ENCODE data around the gene SELENOS.
A peak's percentile ranks its signal among the peaks of the same experiment; 100 is the strongest.

The SELENOS gene

DNA sequence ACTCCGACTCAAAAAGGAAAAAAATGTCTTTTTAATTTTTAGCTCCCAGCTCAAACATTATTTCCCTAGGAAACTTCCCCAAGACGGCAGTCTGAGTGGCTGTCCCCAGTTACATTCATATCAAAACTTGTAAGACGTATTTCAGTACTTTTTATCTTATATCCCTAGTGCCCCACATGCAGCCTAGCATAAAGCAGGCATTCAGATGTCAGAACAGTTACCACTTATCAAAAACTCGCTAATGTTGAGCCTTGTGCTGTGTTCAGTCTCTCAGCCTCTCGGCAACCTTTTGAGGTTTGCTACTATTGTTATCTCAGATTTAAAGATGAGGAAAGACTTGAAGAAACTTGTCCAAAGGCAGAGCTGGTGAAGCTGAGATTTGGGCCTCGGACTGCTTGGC lies 6.6 kb upstream of the SELENOS start:
- no peak for FAIRE-seq

DNA sequence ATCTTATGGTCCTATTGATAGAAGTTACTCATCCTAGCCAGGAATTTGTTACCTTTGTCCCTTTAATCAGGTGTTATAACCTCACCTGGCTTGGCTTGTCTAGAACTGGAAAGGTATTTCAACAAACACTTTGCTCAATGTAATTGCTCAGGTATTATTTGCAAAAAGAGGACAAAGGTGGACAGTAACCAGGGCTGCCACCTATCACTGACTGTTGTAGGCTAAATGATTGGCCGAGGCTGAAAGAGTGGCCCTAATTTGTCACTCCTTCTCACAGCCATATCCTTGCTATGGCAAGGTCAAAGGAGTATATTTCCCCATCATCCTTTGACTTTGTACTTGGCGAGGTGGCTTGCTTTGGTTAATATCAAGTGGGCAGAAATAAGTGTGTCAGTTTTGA lies 2.7 kb upstream of the SELENOS start:
- DNase-seq (ENCODE audit: extremely low spot score, insufficient read length, low read depth) (no peak), FAIRE-seq (no peak)

More for the DNA sequence above, 6.6 kb upstream of the SELENOS start:
- DNase-seq (ENCODE audit: extremely low spot score, insufficient read length, low read depth): no peak

DNA sequence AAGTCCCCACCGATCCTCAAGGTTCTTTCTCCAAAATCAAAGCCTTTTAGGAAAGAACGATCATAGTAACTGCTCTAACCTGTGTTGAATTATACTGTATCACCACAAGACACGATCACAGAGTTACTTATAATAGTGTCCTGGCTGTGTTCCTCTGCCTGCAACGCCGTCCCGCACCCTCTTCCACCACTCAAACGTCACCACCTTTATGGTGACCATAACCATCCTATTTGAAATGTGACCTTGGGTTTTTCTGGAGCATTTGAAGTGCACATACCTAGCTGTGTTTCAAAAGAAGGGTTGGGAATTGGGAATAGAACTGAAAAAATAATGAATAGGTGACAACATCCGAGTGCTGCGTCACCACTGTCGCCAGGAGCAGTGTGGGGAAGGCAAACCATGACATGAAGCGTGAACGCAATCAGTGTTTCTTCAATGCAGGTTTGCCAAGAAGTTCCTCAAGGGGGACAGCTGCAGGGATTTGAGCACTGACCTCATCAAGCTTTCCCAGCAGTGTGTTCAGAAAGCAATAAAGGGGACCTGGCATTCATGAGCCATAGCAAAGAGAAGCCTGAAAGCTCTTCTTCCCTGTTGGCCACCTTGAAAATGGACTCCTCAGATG lies 769 bp upstream of the SELENOS start:
- FAIRE-seq (no peak), DNase-seq (ENCODE audit: extremely low spot score, insufficient read length, low read depth) (no peak)

DNA sequence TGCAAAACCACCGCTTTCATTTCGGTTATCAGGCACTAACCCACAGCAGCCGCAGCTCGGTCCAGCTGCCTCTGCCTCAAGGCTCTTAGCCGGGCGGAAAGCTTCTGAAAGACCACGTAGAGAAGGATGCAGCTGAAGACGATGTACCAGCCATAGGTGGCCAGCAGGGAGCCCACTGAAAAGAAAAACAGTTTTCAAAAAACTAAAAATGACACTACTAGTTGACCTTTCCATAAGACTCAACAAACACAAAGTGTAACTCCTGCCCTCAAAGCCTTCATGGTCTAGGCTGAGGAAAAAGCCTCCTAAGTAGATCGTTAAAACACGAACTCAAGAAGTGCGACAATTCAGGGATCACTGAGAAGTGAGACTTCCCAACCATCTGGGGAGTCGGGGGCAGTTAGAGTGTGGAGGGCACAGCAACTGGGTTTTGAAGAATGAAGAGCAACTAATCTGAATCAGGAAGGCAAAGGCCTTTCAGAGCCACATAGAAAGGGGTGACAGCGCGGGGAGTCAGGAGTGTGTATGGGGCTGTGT lies 716 bp downstream of the SELENOS start:
- FAIRE-seq: peak; percentile 80
- no peak for DNase-seq (ENCODE audit: extremely low spot score, insufficient read length, low read depth)

DNA sequence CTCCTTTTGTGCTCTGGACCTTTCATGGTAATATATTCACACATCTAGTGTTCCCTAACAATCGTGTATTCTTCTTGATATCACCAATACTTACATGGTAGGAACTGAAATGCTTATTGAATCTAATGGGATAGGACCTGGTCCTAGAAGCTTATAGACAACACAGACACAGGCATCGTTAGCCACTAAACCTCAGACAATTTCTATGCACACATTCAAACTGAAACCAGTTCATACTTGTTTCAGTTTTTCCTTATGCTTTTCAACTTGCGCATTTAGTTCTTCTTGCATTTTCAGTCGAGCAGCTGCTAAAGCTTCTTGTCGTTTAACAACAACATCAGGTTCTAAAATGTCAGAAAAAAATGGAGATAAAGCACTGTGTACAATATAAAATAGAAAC lies 2.3 kb downstream of the SELENOS start:
- FAIRE-seq (peak; percentile 85), DNase-seq (ENCODE audit: extremely low spot score, insufficient read length, low read depth) (no peak)

DNA sequence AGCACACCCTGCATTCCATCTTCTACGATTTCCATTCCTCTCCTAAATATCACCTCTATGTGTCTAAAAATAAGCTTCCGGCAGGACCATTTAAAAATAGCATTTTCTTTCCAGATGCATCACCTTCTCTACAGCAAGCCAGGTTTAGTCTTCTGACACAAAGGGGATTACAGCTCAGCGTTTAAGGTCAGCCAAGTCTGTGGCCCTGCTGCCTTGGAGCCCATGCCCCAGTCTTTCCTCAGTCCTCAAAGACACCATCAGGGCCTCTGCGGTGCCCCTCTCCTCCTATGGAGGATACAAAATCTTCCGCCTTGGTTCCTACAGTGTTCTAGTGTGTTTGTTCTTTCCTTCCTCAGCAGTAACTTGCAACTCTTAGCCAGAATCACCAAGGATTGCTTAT lies 3.8 kb downstream of the SELENOS start:
- DNase-seq (ENCODE audit: extremely low spot score, insufficient read length, low read depth): no peak
- no peak for FAIRE-seq

DNA sequence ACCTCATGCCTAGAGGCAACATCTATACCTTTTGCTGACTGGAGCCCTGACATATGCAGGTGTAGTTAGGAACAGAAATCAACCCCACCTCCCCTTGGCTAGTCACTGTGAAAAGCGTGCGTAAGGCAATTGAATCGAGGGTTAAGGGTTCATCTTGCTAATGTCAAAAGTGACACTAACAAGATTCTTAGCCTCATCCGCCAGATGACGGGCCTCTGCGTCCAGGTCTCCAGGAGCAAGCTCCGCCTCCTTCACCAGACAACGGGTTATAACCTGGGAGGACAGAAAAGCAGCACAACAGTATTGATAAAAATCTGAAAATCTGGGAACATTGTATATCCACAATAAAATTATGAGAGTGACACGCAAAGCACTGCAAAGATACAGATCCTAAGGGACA lies 4.7 kb downstream of the SELENOS start:
- FAIRE-seq: no peak
- no peak for DNase-seq (ENCODE audit: extremely low spot score, insufficient read length, low read depth)

DNA sequence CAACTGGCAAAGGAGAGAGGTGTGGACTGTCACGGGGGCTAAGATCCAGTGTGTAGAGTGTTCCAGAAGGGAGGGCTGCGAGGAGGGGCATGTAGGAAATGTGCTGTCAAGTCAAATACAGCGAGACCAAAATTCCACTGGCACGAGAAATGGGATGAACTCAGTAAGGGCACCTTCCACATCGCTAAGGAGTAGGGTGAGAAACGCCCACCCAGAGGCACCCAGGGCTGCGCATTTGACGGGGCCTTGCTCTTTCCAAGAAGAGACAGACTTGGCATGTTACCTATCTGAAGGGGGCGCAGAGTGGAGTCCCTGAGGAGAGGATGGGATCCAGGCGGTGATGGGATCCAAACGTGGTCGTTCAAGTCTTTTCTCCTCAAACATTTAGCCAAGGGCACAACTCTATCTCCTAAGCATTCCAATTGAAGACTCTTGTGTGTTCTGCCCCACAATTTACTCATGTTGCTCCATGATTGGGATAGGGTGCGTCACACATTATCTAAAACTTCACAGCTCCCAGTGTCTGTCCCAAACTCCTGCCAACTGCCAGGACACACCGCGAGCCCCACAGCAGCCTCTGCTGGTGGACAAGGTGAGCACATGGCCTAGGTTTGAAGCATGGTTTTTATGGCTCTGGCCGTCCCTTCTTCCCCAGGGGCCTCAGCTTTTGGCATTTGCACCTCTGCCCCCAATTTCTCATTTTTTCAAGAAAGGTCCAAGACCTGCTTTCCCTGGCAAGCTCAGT lies 7.6 kb downstream of the SELENOS start:
- no peak for FAIRE-seq

DNA sequence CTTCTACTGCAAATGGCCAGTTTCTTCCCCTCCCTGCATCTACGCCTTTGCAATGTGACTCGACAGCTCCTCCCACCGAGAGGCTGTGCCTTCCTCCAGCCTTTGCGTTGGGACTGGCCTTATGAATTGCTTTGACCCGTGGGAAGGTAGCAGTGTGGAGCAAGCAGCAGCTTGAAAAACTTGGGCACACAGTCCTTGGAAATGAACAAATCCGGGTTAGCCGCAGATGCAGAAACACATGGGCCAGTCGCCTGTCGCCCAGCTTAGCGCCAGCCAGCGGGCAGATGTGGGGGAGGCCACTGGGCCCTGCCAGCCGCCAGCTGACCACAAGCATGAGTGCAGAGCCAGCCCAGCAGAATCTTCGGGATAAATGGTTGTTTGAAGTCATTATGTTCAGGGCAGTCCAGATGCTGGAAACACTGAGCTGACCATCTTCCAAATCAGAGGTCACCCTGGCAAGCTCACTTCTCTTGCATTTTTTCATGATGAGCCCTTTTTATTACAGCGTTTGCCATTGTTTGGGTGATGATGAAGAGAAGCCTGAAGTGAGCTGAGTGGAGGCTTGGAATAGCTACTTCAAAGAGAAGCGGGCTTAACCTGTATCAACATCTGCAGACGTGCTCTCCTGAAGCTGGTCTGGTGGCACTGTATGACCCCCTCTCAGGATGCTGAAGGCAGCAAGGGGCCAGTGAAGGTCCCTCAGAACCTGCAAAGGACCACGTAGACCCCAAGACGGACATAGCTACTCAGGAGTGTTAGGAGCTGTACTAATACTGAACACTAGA lies 9.8 kb downstream of the SELENOS start:
- no peak for DNase-seq (ENCODE audit: extremely low spot score, insufficient read length, low read depth)
- no peak for FAIRE-seq

More for the DNA sequence above, 7.6 kb downstream of the SELENOS start:
- no peak for DNase-seq (ENCODE audit: extremely low spot score, insufficient read length, low read depth)

DNA sequence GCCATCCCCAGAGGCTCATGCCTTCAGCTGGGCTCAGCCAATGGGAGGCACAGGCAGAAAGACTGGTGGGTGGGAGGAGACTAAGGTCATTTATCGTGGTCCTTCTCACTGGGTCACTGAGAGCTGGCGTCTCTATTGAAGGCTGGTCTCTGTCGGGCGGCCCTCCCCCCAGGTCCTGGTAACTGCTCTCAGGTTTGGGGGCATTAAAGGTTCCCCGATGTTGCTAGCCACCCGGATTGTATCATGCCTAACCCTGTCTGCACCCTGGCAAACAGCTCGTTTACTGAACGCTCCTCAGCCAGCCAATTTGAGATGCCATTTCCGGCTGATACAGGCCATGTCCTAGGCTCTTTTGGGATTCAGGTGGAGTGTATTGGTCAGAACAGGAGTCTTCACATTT lies 10.5 kb downstream of the SELENOS start:
- FAIRE-seq (no peak), DNase-seq (ENCODE audit: extremely low spot score, insufficient read length, low read depth) (no peak)

DNA sequence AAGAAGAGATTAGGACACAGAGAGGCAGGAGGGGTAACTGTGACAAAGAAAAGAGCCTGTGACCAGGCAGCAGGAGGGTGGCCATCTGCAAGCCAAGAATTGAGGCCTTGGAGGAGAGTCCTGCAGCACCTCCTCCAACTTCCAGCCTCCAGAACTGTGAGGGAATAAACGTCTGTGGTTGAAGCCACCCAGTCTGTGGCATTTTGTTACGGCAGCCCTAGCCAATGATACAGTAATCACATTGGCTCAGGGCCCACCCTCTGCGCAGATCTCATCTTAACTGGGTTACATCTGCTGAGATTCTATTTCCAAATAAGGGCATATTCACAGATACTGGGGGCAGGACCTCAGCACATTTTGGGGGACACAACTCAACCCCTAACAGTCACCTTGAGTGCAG lies 11.3 kb downstream of the SELENOS start:
- FAIRE-seq: no peak
- no peak for DNase-seq (ENCODE audit: extremely low spot score, insufficient read length, low read depth)

DNA sequence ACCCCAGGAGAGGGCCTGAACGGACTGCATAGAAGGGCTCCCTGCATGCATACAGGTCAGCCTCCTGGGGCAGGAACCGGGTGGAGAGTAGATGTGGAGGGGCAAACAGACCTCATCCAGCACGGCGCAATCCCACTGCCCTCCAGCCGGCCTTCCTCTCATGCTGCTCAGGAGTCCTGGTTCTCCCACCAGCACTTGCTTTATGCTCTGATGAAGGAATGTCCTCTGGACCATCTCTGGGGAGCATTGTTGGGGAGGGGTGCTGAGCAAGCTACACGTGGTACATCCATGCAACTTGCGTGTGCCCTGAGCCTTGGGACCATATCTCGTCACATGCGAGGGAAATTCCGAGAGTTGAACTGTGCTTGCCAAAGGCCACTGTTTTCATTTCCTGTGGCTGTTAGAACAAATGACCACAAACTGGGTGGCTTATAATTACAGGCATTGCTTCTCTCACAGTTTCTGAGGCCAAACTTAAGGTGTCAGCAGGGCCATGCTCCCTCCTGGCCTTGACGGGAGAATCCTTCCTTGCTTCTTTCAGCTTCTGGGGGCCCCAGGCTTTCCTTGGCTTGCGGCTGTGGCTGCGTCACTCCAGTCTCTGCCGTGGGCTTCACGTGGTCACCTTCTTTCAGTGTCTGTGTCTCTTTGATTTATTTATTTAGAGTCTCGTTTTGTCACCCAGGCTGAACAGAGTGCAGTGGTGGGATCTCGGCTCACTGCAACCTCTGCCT lies 12.2 kb downstream of the SELENOS start:
- FAIRE-seq (peak; percentile 79), DNase-seq (ENCODE audit: extremely low spot score, insufficient read length, low read depth) (no peak)

DNA sequence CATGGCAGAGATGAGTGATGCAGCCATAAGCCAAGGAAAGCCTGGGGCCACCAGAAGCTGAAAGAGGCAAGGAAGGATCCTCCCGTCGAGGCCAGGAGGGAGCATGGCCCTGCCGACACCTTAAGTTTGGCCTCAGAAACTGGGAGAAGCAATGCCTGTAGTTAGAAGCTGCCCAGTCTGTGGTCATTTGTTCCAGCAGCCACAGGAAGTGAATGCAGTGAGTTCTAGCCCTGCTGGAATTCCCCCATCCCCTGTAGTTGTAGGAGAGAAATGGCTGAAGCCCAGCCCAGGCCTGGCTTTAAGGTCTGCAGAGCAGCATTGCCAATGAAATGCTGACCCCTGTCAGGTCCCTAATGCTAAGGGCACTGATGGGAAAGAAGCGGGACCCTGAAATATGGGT lies 13.3 kb downstream of the SELENOS start:
- FAIRE-seq: peak; percentile 81
- DNase-seq (ENCODE audit: extremely low spot score, insufficient read length, low read depth): no peak

DNA sequence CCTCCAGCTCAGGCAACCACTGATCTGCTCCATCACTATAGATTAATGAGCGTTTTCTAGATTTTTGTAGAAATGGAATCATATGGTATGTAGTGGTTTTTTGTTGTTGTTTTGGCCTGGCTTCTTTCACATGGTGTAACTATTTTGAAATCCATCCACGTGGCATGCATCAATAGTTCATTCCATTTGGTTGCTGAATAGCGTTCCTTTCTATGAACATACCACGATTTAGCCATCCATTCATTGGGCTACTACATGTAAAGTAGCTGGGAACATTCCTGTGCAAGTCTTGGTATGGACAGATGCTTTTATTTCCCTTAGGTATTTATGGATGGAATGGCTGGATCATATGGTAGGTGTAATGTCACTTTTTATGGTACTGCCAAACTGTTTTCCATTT lies 14.7 kb downstream of the SELENOS start:
- FAIRE-seq: no peak
- DNase-seq (ENCODE audit: extremely low spot score, insufficient read length, low read depth): no peak

DNA sequence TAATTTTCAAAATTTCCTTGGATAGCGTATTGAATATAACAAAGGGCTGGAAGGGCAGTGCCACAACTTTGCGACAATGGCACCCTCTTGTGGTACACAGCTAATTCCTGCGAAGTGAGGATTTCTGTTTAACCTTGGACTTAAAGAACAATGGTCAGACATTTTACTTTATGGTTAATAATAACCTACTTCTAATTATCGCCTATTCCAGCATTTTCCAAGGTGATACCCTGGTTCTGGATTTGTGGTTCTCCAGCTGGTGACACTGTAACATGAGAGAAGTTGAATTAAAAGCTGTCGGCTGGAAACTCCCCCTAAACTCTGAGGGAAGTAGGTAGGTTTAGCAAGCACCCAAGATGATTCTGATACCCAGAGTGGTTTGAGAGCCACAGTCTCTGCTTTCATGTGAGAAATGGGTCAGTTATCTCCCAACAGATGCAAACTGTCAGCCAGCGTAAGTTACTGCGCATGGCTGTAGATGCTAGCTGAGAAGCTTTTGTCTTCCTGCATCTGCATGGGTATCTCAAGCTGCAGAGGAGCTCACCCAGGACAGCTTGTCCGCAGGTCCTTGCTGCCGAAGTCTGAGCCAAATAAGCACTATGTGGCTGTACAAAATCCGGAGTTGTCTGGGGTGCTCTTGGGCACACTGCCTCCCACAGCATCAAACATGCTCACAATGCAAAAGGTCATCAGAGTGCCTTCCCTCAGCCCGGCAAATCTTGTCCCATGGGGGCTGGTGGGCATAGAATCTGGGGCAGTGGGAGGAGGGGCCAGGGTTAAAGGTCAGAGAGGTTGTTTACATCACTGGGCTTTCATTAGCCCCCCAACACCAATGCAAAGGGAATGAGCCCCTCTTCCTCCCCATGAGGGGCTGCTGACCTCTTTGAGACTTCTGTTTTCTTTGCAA lies 18.8 kb downstream of the SELENOS start:
- no peak for DNase-seq (ENCODE audit: extremely low spot score, insufficient read length, low read depth)
- FAIRE-seq: peak; percentile 77

DNA sequence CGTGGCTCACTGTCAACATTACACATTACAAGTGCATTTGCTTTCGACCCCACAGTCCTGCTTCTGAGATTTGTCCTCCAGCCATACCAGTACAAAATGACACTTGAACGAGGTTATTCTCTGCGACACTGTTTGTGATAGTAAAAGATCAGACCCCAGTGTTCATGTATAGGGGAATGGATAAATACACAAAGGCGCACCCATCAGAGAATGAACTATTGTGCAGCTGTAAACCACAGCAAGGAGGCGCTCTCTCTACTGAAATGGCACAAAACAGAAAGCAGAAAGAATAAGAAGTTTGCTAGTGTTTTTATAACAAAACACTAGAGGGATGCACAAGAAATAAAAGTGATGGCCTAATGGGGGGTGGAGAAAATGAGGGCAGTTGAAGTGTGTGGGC lies 20.5 kb downstream of the SELENOS start:
- FAIRE-seq: no peak
- DNase-seq (ENCODE audit: extremely low spot score, insufficient read length, low read depth): no peak

DNA sequence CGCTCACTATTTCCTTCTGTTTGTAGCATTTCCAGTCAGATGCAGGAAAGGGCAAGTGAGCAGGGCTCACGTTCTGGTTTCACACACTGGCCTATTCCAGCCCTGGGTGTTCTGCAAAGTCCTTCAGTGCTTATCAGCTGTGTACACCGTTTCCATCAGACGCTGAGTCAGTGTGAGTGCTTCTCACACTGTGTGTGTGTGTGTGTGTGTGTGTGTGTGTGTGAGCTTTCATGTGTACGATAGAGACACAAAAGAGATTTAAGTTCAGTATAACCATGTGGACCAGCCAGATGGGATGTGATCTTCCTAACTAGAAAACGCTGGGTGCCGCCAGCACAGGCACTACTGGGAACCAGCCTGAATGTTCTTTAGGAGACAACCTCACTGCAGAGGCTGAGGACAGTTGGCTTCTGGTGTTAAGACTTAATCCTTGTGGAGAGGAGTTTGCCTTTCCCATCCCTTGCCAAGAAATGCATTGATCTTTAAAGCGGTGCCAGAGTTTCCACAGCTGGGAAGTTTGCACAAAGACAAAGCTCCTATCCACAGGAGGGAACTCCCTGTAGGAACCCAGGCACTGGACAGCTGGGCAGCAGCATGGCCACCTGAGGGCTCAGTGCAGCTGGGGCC lies 21.6 kb downstream of the SELENOS start:
- FAIRE-seq: no peak
- DNase-seq (ENCODE audit: extremely low spot score, insufficient read length, low read depth): no peak

DNA sequence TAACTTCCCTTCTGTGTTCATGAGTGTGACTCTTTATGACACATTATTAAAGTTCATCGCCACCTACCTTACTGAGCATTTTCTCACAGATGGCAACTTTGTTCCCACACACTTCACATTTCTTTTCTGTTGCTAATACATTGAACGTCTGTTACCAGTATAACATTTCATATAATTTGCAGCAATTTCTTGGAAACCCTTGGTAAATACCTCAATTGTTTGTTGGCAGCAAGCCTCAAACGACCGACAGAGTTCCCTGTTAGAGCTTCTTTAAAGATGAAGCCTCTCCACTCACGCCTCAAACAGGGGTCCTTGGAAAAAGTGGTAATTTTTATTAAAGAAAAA lies 22.3 kb downstream of the SELENOS start:
- DNase-seq (ENCODE audit: extremely low spot score, insufficient read length, low read depth) (no peak), FAIRE-seq (no peak)

Data from GM18507 (cell line).